Vagina (tissue), 2 donors: Measurements from ENCODE around the gene ABCC1. TPM values are rescaled to one million over a fixed set of nuclear protein-coding genes. Genes with fewer than 3 reads are reported as not detected.

Source experiments
- DNase-seq, 2 donors: peaks; one replicate each; pipeline ENCODE4 v3.0.0-alpha.2; 2017; ENCODE audit errors: extremely low spot score in 2 of 2
- H3K27ac ChIP-seq: fragments of 200-600 bp; sonication (generic); one replicate; pipeline ENCODE4 v1.5.1; 2019
- H3K27me3 ChIP-seq: fragments of 200-600 bp; sonication (generic); one replicate; pipeline ENCODE4 v1.5.1; 2019
- H3K36me3 ChIP-seq, 2 donors: fragments of 200-600 bp; sonication (generic); one replicate each; pipeline ENCODE4 v1.5.1; 2017 to 2019
- H3K4me1 ChIP-seq: fragments of 200-600 bp; sonication (generic); one replicate; pipeline ENCODE4 v1.5.1; 2019
- H3K4me3 ChIP-seq, 2 donors: fragments of 200-600 bp; sonication (generic); 1 replicate in 1 of 2; 2 replicates in 1 of 2; pipeline ENCODE4 v1.5.1; 2016 to 2019
- H3K9me3 ChIP-seq: fragments of 200-600 bp; sonication (generic); one replicate; pipeline ENCODE4 v1.5.1; 2019
- CTCF ChIP-seq, 3 experiments: fragments of 450-650 bp in 2 of 3; fragments of 200-600 bp in 1 of 3; sonication (generic) in 1 of 3; IDR thresholded peaks; one replicate each; pipeline ENCODE4 v1.5.1; 2017 to 2019; ENCODE audit warnings: antibody characterized with exemption in 3 of 3, mild to moderate bottlenecking in 2 of 3, moderate library complexity in 2 of 3
- POLR2A ChIP-seq, 2 donors: fragments of 450-650 bp; IDR thresholded peaks; one replicate each; pipeline ENCODE4 v1.6.1; 2017; ENCODE audit warnings: antibody characterized with exemption in 2 of 2, mild to moderate bottlenecking in 2 of 2, moderate library complexity in 2 of 2
- POLR2AphosphoS5 ChIP-seq, 2 donors: sonication (generic); formaldehyde crosslinking; IDR thresholded peaks; one replicate each; pipeline ENCODE4 v1.9.0; 2017; ENCODE audit warnings: antibody characterized with exemption in 2 of 2, mild to moderate bottlenecking in 2 of 2, low read depth in 1 of 2; ENCODE audit not compliant: insufficient read depth in 1 of 2
- intact Hi-C: fragments of 100-400 bp; cut with DNase I; formaldehyde crosslinking; loops from one replicate; pipeline ENCODE4 v1.15.1; 2023
- total RNA-seq: library from RNA; depleted of rRNA; stranded (reverse); fragments of >200 nt; gene quantifications from one replicate; pipeline ENCODE4 v1.2.3, GENCODE V29; 2016

Gene ABCC1
- total RNA-seq, 1 donor from 2014 or later, result 47.9 TPM

GRCh38 chr16:16121185-16121727 lies 171.8 kb downstream of the ABCC1 start:
- H3K27ac ChIP-seq, result no peak overlapping the region

GRCh38 chr16:16122264-16122663 lies 172.8 kb downstream of the ABCC1 start:
- DNase-seq, result no peak
- intact Hi-C loops, result no loop called here
- H3K27me3 ChIP-seq, result no peaks in the 10 kb centered on the region
- H3K27ac ChIP-seq, result no peak overlapping the region
- H3K36me3 ChIP-seq, result peaks cover 0 to 68% of the 10 kb centered on the region in 2 donors
- no peak overlapping the region for H3K4me3 ChIP-seq
- no peak for TF ChIP-seq POLR2AphosphoS5 (IDR thresholded peaks at IDR 0.05; ENCODE audit: insufficient read depth in 1 of 2, low read depth in 1 of 2)
- TF ChIP-seq POLR2A (IDR thresholded peaks at IDR 0.05), result no peak
- TF ChIP-seq CTCF (IDR thresholded peaks at IDR 0.05), result no peak
- H3K9me3 ChIP-seq, result peaks cover 3% of the 10 kb centered on the region
- no peaks in the 10 kb centered on the region for H3K4me1 ChIP-seq

More at GRCh38 chr16:16121185-16121727, 171.8 kb downstream of the ABCC1 start:
- Histone ChIP-seq H3K36me3 (peaks cover 0 to 77% of the 10 kb centered on the region in 2 donors), H3K4me3 (no peak overlapping the region), H3K4me1 (no peaks in the 10 kb centered on the region), H3K27me3 (no peaks in the 10 kb centered on the region), H3K9me3 (peaks cover 3% of the 10 kb centered on the region)
- no peak for TF ChIP-seq POLR2A (IDR thresholded peaks at IDR 0.05)
- intact Hi-C loops, result no loop called here
- no peak for DNase-seq

- intact Hi-C loops, result no loop called here
- H3K4me3 ChIP-seq, result no peak overlapping the region
- H3K27me3 ChIP-seq, result no peaks in the 10 kb centered on the region
- H3K4me1 ChIP-seq, result no peaks in the 10 kb centered on the region
- H3K27ac ChIP-seq, result no peak overlapping the region
- no peak for DNase-seq
- H3K9me3 ChIP-seq, result no peaks in the 10 kb centered on the region
- H3K36me3 ChIP-seq, result peaks cover 0 to 46% of the 10 kb centered on the region in 2 donors
- TF ChIP-seq POLR2AphosphoS5 (IDR thresholded peaks at IDR 0.05; ENCODE audit: insufficient read depth in 1 of 2, low read depth in 1 of 2) (no peak), POLR2A (IDR thresholded peaks at IDR 0.05) (no peak), CTCF (IDR thresholded peaks at IDR 0.05) (no peak)
Measured at GRCh38 chr16:16124438-16124837, 175.0 kb downstream of the ABCC1 start.

GRCh38 chr16:16124974-16125373 lies 175.6 kb downstream of the ABCC1 start:
- no peaks in the 10 kb centered on the region for H3K27me3 ChIP-seq
- no peak for TF ChIP-seq POLR2AphosphoS5 (IDR thresholded peaks at IDR 0.05; ENCODE audit: insufficient read depth in 1 of 2, low read depth in 1 of 2)
- TF ChIP-seq POLR2A (IDR thresholded peaks at IDR 0.05), result no peak
- TF ChIP-seq CTCF (IDR thresholded peaks at IDR 0.05), result no peak
- H3K9me3 ChIP-seq, result no peaks in the 10 kb centered on the region
- intact Hi-C loops, result loop anchor here (5.0 kb wide), 1 partner anchor 253 kb away; no protein-coding TSS in a partner anchor
- H3K27ac ChIP-seq, result no peak overlapping the region
- peaks cover 0 to 46% of the 10 kb centered on the region in 2 donors for H3K36me3 ChIP-seq
- DNase-seq, result no peak
- no peaks in the 10 kb centered on the region for H3K4me1 ChIP-seq
- H3K4me3 ChIP-seq, result no peak overlapping the region

- Histone ChIP-seq H3K4me1 (no peaks in the 10 kb centered on the region), H3K27me3 (no peaks in the 10 kb centered on the region), H3K9me3 (no peaks in the 10 kb centered on the region), H3K4me3 (no peak overlapping the region), H3K36me3 (peaks cover 0 to 56% of the 10 kb centered on the region in 2 donors), H3K27ac (no peak overlapping the region)
- TF ChIP-seq CTCF (IDR thresholded peaks at IDR 0.05) (no peak), POLR2A (IDR thresholded peaks at IDR 0.05) (no peak), POLR2AphosphoS5 (IDR thresholded peaks at IDR 0.05; ENCODE audit: insufficient read depth in 1 of 2, low read depth in 1 of 2) (no peak)
- no peak for DNase-seq
- intact Hi-C loops, result loop anchor here (5.0 kb wide), 1 partner anchor 255 kb away; no protein-coding TSS in a partner anchor
Measured at GRCh38 chr16:16126896-16127295, 177.5 kb downstream of the ABCC1 start.
